ENCODE data around the gene TRAPPC6A.

The TRAPPC6A gene

GRCh38 chr19:45150180-45150579 is 27.9 kb downstream of the TRAPPC6A start:
- no peak for DNase-seq (ENCODE audit: extremely low read depth in 1 of 2, low read depth in 1 of 2)

DNA sequence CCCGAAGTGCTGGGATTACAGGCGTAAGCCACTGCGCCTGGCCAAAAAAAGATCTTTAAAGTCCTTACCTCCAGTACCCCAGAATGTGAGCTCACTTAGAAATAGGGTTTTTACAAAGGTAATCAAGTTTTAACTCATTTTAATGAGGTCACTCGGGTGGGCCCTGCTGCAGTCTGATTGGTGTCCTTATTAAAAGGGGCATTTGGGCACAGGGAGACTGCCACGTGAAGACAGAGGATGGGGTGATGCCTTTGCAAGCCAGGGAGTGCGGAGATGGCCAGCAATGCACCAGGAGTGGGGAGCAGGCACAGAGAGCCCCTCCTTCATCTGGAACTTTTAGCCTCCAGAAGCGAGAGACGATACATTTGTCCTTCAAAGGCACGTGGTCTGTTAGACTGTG is 28.9 kb downstream of the TRAPPC6A start:
- DNase-seq (ENCODE audit: extremely low read depth in 1 of 2, low read depth in 1 of 2): no peak

- no peak for DNase-seq (ENCODE audit: extremely low read depth in 1 of 2, low read depth in 1 of 2)
Observed at GRCh38 chr19:45147835-45148676, 30.0 kb downstream of the TRAPPC6A start.

- no peak for DNase-seq (ENCODE audit: extremely low read depth in 1 of 2, low read depth in 1 of 2)
Observed at GRCh38 chr19:45146741-45147205, 31.3 kb downstream of the TRAPPC6A start.

DNA sequence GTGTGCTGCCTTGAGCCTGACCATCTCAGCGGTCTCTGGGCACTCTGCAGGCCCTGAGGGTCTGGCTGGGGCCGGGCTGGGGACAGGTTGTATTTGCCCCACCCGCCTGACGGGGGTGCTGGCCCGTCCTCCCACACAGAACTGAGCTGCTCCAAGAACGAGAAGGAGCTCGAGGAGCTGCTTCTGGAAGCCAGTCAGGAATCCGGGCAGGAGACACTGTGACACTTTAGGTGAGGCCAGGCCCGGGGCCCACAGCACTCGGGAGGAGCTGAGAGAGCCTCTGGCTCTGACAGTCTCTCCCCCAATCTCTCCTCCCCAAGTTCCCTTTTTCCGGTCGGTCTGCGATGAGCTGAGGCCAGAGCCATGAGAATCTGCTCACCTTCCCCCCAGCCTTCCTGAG is 31.8 kb downstream of the TRAPPC6A start:
- no peak for DNase-seq (ENCODE audit: extremely low read depth in 1 of 2, low read depth in 1 of 2)

GRCh38 chr19:45145270-45146189 is 32.5 kb downstream of the TRAPPC6A start:
- no peak for DNase-seq (ENCODE audit: extremely low read depth in 1 of 2, low read depth in 1 of 2)

- no peak for DNase-seq (ENCODE audit: extremely low read depth in 1 of 2, low read depth in 1 of 2)
Observed at GRCh38 chr19:45144431-45145269, 33.4 kb downstream of the TRAPPC6A start.

GRCh38 chr19:45142726-45143110 is 35.3 kb downstream of the TRAPPC6A start:
- DNase-seq (ENCODE audit: extremely low read depth in 1 of 2, low read depth in 1 of 2): no peak

DNA sequence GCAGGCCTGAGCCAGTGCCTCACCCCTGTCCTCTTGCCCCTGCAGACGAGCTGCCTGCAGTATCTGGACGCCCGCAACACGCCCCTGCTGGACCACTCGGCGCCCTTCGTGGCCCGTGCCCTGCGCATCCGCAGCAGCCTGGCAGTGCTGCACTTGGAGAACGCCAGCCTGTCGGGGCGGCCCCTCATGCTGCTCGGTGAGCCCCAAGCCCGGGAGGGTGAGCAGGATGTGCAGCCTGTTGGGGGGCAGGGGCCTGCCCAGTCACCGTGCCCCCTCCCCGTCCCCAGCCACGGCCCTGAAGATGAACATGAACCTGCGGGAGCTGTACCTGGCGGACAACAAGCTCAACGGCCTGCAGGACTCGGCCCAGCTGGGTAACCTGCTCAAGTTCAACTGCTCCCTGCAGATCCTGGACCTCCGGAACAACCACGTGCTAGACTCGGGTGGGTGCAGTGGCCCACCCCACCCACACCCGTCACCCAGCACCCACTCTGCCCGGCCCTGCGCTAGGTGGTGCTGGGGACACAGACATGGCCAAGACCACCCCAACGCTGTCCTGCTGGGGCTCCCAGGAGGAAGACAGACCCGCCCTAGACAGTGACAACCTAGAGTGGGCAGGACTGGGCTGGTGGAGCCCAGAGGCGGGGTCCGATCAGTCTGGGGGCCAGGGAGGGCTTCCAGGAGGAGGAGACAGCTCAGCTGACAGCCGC is 35.9 kb downstream of the TRAPPC6A start:
- no peak for DNase-seq (ENCODE audit: extremely low read depth in 1 of 2, low read depth in 1 of 2)

DNA sequence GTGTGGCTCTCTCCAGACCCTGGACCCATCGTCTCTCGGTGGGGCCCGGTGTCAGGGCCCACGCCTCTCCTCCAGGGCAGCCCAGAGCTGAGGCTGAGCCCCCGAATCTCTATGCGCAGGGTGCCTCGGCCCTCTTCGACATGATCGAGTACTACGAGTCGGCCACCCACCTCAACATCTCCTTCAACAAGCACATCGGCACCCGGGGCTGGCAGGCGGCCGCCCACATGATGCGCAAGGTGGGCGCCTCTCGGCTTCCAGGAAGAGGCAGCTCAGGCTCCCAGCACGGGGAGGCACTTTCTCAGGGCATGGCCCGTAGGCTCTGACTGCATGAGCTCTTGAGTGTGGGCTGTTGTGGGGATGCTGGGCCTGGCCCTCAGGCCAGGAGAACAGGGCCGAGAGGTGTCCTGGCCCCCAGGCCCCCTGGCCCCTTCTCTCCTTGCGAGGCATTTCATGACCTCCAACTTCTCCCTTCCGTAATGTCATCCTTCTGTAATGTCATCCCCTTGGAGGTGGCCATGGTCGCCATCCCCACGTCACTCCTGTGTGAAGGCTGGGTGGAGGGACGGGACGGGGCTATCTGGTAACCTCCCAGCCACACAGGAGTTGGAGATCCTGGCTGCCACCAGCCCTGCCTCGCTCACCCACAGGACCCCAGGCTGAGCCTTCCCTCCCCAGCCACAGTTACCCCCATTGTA is 36.7 kb downstream of the TRAPPC6A start:
- no peak for DNase-seq (ENCODE audit: extremely low read depth in 1 of 2, low read depth in 1 of 2)

GRCh38 chr19:45140533-45140932 is 37.5 kb downstream of the TRAPPC6A start:
- DNase-seq (ENCODE audit: extremely low read depth in 1 of 2, low read depth in 1 of 2): no peak

- no peak for DNase-seq (ENCODE audit: extremely low read depth in 1 of 2, low read depth in 1 of 2)
Observed at GRCh38 chr19:45140144-45140503, 37.9 kb downstream of the TRAPPC6A start.

- DNase-seq (ENCODE audit: extremely low read depth in 1 of 2, low read depth in 1 of 2): no peak
Observed at GRCh38 chr19:45139286-45140143, 38.5 kb downstream of the TRAPPC6A start.

- no peak for DNase-seq (ENCODE audit: extremely low read depth in 1 of 2, low read depth in 1 of 2)
Observed at GRCh38 chr19:45138303-45138751, 39.7 kb downstream of the TRAPPC6A start.

DNA sequence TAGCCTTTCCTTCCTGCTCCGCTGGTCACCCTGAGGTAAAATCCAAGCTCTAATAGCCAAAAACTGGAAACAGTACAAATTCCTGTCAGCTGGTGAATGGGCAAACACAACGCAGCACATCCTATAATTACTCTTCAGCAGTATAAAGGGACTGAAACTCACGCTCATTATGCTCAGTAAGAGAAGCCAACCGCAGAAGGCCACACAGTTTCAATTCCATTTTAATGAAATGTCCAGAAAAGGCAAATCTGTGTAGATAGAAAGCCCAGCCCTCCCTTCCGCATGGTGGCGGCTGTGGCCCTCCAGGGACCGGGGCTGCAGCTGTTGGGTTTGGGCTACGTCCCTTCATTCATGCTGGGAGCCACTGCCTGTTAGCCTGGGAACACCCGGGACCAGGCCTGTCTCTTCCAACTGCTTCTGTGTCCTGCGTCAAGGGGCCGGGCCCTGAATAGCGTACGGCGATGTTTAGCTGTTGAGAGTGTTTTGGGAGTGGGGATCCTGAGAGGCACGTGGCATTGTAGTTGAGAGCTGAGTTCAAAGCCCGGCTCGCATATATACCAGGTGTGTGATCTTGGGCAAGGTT is 40.8 kb downstream of the TRAPPC6A start:
- no peak for DNase-seq (ENCODE audit: extremely low read depth in 1 of 2, low read depth in 1 of 2)

DNA sequence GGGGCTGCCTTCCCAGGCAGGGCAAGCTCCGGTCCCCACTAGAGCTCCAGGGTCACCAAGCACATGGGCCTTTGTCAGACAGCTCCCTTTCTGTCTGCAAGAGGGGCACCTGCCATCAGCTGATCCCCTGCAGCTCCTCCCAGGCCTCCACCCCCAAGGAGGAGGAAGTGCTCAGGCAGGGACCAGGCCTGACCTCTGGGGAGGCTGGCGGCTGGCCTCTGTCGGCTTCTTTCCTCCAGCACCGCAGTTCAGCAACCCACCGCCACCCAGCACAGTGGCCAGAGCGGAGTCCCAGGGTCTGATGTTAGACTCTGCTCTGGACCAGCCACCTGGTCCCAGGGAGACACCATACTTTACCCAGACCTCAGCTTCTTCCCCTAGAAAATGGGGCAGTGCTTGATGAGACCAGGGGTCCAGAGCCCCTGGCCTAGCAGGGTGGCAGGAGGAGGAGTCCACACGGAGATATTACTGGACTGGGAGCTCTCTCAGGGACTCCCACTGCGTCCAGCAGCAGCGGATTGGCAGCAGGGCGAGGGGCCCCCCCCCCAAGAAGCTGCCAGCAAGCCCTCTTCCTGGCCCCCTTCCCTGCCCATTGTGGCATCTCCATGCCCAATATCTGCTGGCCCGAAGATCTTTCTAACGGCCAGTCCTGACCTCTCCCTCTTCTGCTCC is 41.4 kb downstream of the TRAPPC6A start:
- DNase-seq (ENCODE audit: extremely low read depth in 1 of 2, low read depth in 1 of 2): no peak

DNA sequence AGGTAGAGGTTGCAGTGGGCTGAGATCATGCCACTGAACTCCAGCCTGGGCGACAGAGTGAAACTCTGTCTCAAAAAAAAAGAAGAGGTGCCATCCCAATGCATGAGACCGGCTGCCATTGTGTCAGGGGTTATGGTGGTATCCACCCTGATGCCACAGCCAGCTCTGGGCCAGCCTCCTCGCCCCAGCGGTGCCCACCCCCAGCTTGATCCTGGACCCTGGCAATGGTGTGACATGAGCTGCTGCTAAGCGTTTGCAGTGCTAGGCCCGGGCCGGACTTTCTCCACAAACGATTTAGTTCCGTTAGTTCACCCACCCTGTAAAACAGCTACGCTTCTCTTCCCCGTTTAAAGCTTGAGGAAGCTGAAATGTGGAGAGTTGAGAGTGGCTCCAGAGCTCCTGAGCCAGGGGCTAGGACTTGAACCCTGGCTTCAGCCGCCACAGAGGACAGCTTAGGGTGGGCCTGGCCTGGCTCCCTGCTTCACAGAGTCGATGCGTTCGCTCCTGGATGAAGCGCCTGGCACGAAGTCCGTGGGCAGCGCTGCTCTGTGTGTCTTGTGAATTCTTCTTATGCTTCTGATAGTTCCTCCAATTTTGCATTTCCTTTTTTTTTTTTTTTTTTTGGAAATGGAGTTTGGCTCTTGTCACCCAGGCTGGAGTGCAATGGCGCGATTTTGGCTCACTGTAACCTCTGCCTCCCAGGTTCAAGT is 42.7 kb downstream of the TRAPPC6A start:
- DNase-seq (ENCODE audit: extremely low read depth in 1 of 2, low read depth in 1 of 2): no peak

Data from stimulated activated CD8-positive, alpha-beta memory T cell treated with anti-CD3 and anti-CD28 coated beads, Interleukin-7, amount 100 ng/mL, for 48 hours (primary cell).